HEK293 (cell line): ENCODE results near the gene TTC32.

Experiments
- CTCF ChIA-PET: fragments of 350-600 bp; formaldehyde crosslinking; extraction: SDS; loops from one replicate; lab custom pipeline; 2021; ENCODE audit warnings: antibody characterized with exemption; lab: Yijun Ruan, JAX
- POLR2A ChIA-PET: fragments of 300-600 bp; formaldehyde crosslinking; extraction: SDS; loops from one replicate; lab custom pipeline; 2020; ENCODE audit warnings: antibody characterized with exemption, inconsistent platforms; lab: Yijun Ruan, JAX
- H3K27ac ChIP-seq: fragments of 200-500 bp; sonication (Bioruptor generic); 2 replicates; pipeline ENCODE4 v1.5.1; 2014; ENCODE audit warnings: low read depth, low read length, control low read depth, inconsistent platforms; ENCODE audit errors: extremely low read depth
- H3K36me3 ChIP-seq, 2 experiments: fragments of 200-500 bp in 1 of 2; sonication (Bioruptor generic) in 1 of 2; 1 replicate in 1 of 2; 2 replicates in 1 of 2; pipeline ENCODE4 v1.5.1; 2014 to 2017; ENCODE audit warnings: inconsistent platforms in 2 of 2, low read length in 2 of 2; ENCODE audit not compliant: control insufficient read depth in 2 of 2, insufficient read depth in 1 of 2
- H3K4me1 ChIP-seq: fragments of 200-500 bp; sonication (Bioruptor generic); 2 replicates; pipeline ENCODE4 v1.5.1; 2014; ENCODE audit warnings: mild to moderate bottlenecking, low read length, inconsistent platforms; ENCODE audit not compliant: control insufficient read depth, insufficient read depth
- H3K4me3 ChIP-seq: 2 replicates; pipeline ENCODE4 v1.5.1; 2011; ENCODE audit warnings: low read depth, mild to moderate bottlenecking, control low read depth, low read length, moderate library complexity
- H3K9me3 ChIP-seq: fragments of 200-500 bp; sonication (Bioruptor generic); 2 replicates; pipeline ENCODE4 v1.5.1; 2014; ENCODE audit warnings: low read depth, low read length, inconsistent platforms; ENCODE audit not compliant: control insufficient read depth, insufficient read depth
- GLI2 ChIP-seq: fragments of 450-650 bp; formaldehyde crosslinking; IDR thresholded peaks from 2 replicates; pipeline ENCODE4; 2017; ENCODE audit warnings: missing biosample characterization, missing genetic modification characterization, low read depth, borderline replicate concordance
- HOXA7 ChIP-seq: sonication (generic); formaldehyde crosslinking; IDR thresholded peaks from 2 replicates; pipeline ENCODE4 v1.8.1; 2022; ENCODE audit warnings: missing genetic modification reagents, borderline replicate concordance
- ZBTB21 ChIP-seq: fragments of 450-650 bp; formaldehyde crosslinking; IDR thresholded peaks from 2 replicates; pipeline ENCODE4 v1.5.1; 2017; ENCODE audit warnings: missing biosample characterization, missing genetic modification characterization
- ZBTB26 ChIP-seq: fragments of 450-650 bp; formaldehyde crosslinking; optimal IDR thresholded peaks from 2 replicates; pipeline ENCODE3; 2016; ENCODE audit warnings: missing biosample characterization, mild to moderate bottlenecking, missing genetic modification characterization
- ZBTB49 ChIP-seq: fragments of 450-650 bp; formaldehyde crosslinking; IDR thresholded peaks from 2 replicates; pipeline ENCODE4 v1.5.1; 2016; ENCODE audit warnings: missing biosample characterization, missing genetic modification characterization, low read depth
- ZBTB7A ChIP-seq: fragments of 450-650 bp; formaldehyde crosslinking; IDR thresholded peaks from 2 replicates; pipeline ENCODE4 v1.5.1; 2016; ENCODE audit warnings: low read depth, missing biosample characterization, missing genetic modification characterization
- ZIC2 ChIP-seq: fragments of 450-650 bp; formaldehyde crosslinking; IDR thresholded peaks from 2 replicates; pipeline ENCODE4 v1.5.1; 2016; ENCODE audit warnings: missing biosample characterization, missing genetic modification characterization
- ZNF184 ChIP-seq: fragments of 450-650 bp; IDR thresholded peaks from 2 replicates; pipeline ENCODE4 v1.5.1; 2018; ENCODE audit warnings: missing biosample characterization, mild to moderate bottlenecking, missing genetic modification characterization
- ZNF404 ChIP-seq: fragments of 450-650 bp; formaldehyde crosslinking; IDR thresholded peaks from 2 replicates; pipeline ENCODE4 v1.5.1; 2017; ENCODE audit warnings: missing biosample characterization, missing genetic modification characterization
- ZNF600 ChIP-seq: fragments of 450-650 bp; formaldehyde crosslinking; IDR thresholded peaks from 2 replicates; pipeline ENCODE4 v1.5.1; 2016; ENCODE audit warnings: missing biosample characterization, missing genetic modification characterization
- ZNF624 ChIP-seq: fragments of 450-650 bp; formaldehyde crosslinking; IDR thresholded peaks from 2 replicates; pipeline ENCODE4 v1.5.1; 2017; ENCODE audit warnings: missing biosample characterization, missing genetic modification characterization
- ZNF629 ChIP-seq: fragments of 450-650 bp; formaldehyde crosslinking; IDR thresholded peaks from 2 replicates; pipeline ENCODE4 v1.5.1; 2017; ENCODE audit warnings: missing biosample characterization, missing genetic modification characterization
- ZNF677 ChIP-seq: fragments of 450-650 bp; IDR thresholded peaks from 2 replicates; pipeline ENCODE4 v1.5.0; 2018; ENCODE audit warnings: missing biosample characterization, mild to moderate bottlenecking, missing genetic modification characterization, moderate library complexity
- ZNF692 ChIP-seq: fragments of 450-650 bp; formaldehyde crosslinking; IDR thresholded peaks from 2 replicates; pipeline ENCODE4 v1.5.1; 2016; ENCODE audit warnings: missing biosample characterization, missing genetic modification characterization
- ZNF707 ChIP-seq: fragments of 450-650 bp; formaldehyde crosslinking; IDR thresholded peaks from 2 replicates; pipeline ENCODE4 v1.5.1; 2016; ENCODE audit warnings: missing biosample characterization, missing genetic modification characterization

Gene TTC32

GRCh38 chr2:19943189-19943588 lies 41.4 kb upstream of the TTC32 start:
- Histone ChIP-seq H3K4me3 (no peak overlapping the region), H3K27ac (no peak overlapping the region), H3K9me3 (no peaks in the 10 kb centered on the region), H3K36me3 (peaks cover 2 to 5% of the 10 kb centered on the region in 2 experiments; a peak in 2 of 3 replicates), H3K4me1 (0 out of 2 replicates have a peak, but pooled peaks cover 3% of the 10 kb centered on the region)
- CTCF ChIA-PET, result interaction anchor here (0.5 to 2.0 kb wide), 6 partner anchors 11 to 151 kb away, joined by 3 to 11 read pairs (median 4); no protein-coding TSS in a partner anchor
- POLR2A ChIA-PET, result interaction anchor here (1.3 kb wide), 1 partner anchor 42 kb away, joined by 4 read pairs; the partner anchor contains the start of gene TTC32
- TF ChIP-seq GLI2 (tag by site-specific recombination) (no peak), ZNF707 (no peak), ZBTB21 (tag by site-specific recombination) (no peak), ZBTB26 (tag by site-specific recombination) (no peak), ZNF629 (tag by site-specific recombination) (no peak), ZNF404 (tag by site-specific recombination) (no peak)

- TF ChIP-seq ZNF184 (no peak), ZBTB49 (tag by site-specific recombination) (no peak), ZIC2 (tag by site-specific recombination) (no peak), ZNF692 (tag by site-specific recombination) (no peak)
- Histone ChIP-seq H3K4me3 (no peak overlapping the region), H3K36me3 (peaks cover 10 to 11% of the 10 kb centered on the region in 2 experiments; a peak in 2 of 3 replicates), H3K9me3 (no peaks in the 10 kb centered on the region), H3K4me1 (0 out of 2 replicates have a peak, but pooled peaks cover 3% of the 10 kb centered on the region), H3K27ac (no peak overlapping the region)
- ChIA-PET POLR2A (interaction anchor here (1.3 kb wide), 1 partner anchor 41 kb away, joined by 4 read pairs; the partner anchor contains the start of gene TTC32), CTCF (interaction anchor here (0.6 to 1.4 kb wide), 3 partner anchors 15 to 224 kb away, joined by 4 to 5 read pairs (median 4); no protein-coding TSS in a partner anchor)
Observed at GRCh38 chr2:19942199-19942598, 40.4 kb upstream of the TTC32 start.

- Histone ChIP-seq H3K36me3 (peaks cover 20 to 22% of the 10 kb centered on the region in 2 experiments; a peak in 2 of 3 replicates), H3K4me1 (peaks cover 3% of the 10 kb centered on the region; the same call in 1 of the 2 replicates), H3K4me3 (no peak overlapping the region), H3K27ac (no peak overlapping the region), H3K9me3 (no peaks in the 10 kb centered on the region)
- ChIA-PET CTCF (interaction anchor here (1.0 kb wide), 1 partner anchor 26 kb away, joined by 5 read pairs; no protein-coding TSS in a partner anchor), POLR2A (no interaction called here)
- TF ChIP-seq ZBTB7A (tag by site-specific recombination) (no peak), ZNF600 (tag by site-specific recombination) (no peak), ZIC2 (tag by site-specific recombination) (no peak), HOXA7 (CRISPR knock-in tag) (no peak), ZNF677 (no peak), ZNF624 (tag by site-specific recombination) (no peak)
Observed at GRCh38 chr2:19937004-19937403, 35.2 kb upstream of the TTC32 start.
